GM19467 (cell line): ENCODE data around the gene GATAD2B.

ENCODE experiments used
- ATAC-seq: cut with Tn5 transposase; IDR thresholded peaks from one replicate; pipeline ENCODE4 v1.9.1; 2021; ENCODE audit warnings: mild to moderate bottlenecking, moderate library complexity; ENCODE audit not compliant: unreplicated experiment

The GATAD2B gene

DNA sequence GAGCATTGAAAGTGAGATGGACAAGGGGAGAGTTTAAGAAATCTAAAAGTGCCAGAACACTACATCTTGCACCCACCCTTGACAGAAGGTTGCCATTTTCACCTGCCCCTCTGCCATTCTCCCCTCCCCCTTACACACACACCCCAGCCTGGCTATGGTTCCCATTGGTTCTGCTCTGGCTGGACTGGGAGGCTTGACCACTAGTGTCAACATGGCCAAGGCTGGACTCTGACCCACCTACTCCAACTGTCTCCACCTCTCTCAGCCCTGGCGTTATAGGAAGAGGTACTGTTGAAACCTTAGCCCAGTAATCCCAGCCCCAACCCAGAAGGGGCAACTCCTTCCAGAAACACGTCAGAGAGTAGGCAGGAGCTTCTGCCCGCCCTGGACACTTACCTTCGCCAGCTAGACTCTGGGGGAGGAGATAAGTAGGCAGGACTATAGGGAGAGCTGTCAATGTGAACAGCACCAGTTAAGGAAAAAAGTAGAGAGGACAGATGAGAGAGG, 31.1 kb upstream of the GATAD2B start:
- ATAC-seq, result no peak

DNA sequence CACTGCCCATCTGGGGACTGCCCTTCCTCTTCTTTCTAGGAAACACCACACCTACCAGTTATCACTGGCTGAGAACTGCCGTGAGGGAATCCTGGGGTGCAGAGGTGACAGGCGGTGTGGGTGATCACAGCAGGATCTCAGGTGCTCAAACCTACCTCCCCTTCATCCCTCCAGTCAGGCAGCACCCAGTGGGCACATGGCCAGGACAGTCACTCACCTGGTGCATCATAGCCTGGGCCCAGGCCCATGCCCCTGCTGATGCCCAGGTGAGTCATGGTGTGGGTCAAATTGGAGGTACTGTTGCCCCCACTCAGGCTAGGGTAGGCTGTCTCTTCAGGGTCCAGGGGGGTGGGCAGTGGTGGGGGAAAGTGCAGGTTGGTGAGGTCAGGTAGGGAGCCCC, 29.0 kb upstream of the GATAD2B start:
- no peak for ATAC-seq

DNA sequence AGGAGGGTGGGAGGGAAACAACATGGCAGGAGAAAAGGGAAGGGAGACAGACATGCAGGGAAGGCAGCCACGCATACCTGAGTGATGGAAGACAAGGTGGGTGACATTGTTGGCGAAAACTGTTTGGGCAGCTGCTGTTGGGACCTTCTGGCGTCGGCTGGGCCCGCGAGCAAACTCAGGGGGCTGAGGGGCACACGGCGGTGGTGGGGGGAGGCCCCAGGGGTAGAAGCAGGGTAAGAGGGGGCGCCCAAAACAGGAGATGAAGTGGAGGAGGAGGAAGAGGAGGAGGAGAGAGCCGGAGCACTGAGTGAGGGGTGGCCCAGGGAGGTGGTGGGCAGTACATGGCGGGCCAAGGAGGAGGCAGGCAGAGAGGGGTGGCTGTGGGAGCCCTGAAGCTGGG, 28.4 kb upstream of the GATAD2B start:
- no peak for ATAC-seq

DNA sequence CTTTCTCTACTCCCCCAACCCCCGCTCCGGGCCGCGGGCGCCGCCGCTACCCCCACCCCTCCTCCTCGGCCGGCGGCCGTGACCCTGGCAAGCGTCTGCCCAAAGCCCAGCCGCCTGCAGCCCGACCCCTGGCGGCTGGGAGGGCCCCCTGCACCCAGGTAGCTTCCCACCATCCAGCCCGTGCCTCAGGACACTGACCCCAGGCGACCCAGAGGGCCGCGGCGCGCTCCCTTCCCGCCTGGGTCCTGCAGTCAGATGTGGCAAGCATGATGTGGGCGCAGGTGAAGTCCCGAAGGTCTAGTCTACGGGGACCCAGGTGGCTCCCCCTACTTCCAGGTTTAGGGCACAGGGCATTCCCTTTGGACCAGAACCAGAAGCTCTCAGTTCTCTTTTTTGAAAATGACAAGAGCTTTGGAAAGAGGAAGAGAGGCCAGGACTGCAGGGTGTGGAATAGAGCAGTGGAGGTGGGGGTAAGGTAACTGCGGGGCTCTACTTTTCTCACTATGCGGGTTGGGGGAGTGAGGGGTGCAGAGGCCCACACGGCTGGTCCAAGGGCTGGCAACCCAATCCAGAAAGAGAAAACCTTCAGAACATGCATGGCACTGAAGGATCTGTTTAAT, 24.0 kb upstream of the GATAD2B start, which contains the start of gene DENND4B:
DENND4B (minus strand) TSS at position 97 of the 620 bp plus-strand sequence. CDS start 2,344 bp downstream, outside the sequence.
- ATAC-seq, result peak; percentile 62

DNA sequence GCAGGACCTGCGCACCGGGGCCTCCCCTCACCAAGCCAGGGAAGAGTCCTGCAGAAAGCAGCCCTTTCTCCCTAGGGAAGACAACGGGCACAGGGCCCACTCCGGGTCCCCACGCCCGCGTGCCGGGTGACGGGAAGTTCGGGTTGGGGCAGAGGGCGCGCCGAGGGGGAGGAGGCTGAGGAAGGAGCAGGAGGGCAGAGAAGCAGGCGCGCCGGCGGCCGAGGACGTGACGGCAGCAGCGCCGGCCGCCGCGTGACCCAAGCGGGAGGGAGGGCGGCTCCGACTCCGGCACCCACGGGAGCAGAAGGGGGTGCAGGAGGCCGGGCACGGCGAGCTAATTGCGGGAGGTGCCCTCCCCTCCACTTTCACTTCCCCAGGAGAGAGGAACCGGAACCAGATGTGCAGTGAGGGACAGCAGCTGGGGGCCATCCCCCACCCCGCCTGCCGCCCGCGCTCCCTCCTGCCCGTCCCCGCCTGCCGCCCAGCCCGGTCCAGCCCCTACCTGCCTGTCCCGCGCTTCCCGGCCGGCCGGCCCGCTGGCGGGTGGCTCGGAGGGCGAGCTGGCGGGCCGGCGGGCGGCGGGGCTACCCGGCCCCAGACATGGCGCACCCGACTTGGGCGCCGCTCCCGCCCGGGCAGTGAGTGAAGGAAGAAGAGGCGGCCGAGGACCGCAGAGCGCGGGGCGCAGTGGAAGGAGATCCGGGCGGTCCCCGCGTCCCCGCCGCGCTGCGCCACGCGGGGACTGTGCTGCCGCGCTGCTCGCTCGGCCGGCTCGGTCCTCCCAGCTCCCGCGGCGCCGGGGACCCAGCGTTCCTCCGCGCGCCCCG, 23.2 kb upstream of the GATAD2B start:
- ATAC-seq, result peak; percentile 53

DNA sequence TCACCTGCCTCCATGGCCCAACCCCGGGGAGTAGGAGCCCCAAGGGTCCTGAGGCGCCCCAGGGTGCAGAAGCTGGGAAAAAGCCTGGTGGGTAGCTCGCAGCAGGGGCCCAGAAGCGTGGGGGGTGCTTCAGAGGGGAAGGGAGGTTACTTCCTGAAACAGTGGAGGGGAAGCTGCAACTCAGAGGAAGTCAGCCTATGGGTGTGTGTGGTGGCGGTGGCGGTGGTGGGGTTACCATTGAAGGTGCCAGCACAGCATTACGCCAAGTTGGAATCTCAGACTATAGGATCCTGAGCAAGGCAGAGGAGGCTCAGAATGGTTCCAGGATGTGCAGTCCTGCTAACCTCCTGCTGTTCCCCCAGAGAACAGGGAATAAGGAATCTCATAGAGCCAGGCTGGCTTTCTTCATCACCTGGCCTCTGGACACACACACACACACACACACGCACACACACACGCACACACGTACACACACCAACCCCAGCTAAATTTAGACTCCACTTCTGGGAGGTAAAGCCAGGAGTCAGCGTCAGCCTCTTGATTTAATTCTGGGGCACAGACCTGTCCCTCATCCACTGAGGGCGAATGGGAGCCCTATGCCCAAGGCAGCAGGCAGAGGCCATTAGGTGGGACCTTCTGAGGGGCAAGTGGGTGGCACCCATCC, 22.5 kb upstream of the GATAD2B start:
- no peak for ATAC-seq

DNA sequence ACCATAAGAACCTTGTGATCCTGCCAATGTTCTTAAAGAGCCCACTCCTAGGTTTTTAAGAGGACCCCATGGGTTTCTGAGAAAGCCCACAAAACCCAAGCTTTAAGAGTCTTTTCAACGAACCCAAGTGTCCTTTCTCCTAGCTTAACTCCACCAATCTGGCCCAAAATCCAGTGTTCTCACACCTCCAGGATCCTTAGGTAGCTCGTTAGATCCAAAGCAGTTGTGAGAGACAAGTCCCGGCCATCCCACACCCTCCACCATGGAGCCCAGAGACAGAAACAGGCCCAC, 22.0 kb upstream of the GATAD2B start:
- ATAC-seq, result no peak

DNA sequence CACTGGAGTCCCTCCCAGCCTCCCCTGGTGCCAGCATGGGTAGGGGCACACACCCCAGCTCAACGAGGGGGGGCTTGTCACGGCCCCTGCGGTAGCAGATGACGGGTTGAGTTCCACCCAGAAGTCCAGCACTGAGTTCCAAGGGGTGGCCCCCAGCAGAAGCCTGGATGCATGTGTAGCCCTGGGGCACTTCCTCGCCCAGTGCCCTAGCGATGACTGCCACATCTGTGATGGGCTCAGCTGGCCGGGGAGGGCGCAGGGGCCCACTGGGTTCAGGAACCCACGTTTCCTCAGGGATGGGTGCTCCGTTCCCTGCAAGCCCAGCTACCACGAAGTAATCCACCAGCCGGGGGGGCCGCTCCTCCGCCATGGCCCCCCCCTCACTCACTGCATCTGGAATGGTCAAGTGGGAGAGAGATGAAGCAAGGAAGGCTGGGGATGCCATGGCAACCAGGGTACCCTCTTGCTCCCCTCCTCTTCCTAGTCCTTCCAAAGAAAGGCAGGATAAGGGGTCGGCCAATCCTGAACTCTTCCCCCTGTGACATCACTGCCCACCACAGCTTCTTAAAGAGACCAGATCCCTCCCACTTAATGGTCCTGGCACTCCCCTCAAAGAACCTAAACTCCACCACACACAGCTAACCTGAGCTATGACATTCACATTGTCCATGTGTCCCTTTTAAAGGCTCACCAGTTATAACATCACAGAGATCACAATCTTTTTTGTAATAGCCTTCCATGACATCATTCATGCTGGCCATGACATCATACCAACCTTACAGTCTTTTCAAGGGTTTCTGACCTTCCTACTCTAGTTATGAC, 21.4 kb upstream of the GATAD2B start:
- ATAC-seq, result no peak

DNA sequence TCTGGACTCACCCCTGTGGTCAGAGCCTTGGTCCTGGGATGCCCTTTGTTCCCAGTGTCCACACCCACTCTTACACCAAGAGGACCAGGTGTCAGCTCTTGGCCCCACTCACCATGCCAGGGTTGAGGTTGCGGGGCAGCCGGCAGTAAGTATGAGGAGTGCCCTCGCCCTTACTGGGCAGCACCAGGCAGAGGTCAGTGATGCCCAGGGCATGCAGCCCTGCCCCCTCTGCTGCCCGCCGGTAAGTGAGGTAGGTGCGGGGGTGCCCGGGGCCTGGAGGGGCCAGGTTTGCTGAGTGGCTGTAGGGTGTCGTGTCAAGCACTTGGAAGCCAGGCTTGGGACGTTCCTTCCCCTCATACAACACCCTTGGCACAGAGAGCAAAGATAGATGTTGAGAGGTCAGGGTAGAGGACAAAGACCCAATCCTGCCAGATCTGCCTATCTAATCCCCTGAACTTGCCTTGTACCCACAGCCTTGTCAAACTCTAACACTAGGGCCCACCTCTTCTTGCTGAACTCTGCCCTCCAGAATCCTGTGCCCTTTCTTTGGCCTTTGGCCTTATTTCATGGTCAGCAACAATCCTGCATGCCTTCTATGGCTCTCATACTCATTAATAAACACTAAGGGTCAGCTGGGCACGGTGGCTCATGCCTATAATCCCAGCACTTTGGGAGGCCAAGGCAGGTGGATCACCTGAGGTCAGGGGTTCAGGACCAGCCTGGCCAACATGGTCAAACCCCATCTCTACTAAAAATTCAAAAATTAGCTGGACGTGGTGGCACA, 20.2 kb upstream of the GATAD2B start:
- ATAC-seq, result no peak

DNA sequence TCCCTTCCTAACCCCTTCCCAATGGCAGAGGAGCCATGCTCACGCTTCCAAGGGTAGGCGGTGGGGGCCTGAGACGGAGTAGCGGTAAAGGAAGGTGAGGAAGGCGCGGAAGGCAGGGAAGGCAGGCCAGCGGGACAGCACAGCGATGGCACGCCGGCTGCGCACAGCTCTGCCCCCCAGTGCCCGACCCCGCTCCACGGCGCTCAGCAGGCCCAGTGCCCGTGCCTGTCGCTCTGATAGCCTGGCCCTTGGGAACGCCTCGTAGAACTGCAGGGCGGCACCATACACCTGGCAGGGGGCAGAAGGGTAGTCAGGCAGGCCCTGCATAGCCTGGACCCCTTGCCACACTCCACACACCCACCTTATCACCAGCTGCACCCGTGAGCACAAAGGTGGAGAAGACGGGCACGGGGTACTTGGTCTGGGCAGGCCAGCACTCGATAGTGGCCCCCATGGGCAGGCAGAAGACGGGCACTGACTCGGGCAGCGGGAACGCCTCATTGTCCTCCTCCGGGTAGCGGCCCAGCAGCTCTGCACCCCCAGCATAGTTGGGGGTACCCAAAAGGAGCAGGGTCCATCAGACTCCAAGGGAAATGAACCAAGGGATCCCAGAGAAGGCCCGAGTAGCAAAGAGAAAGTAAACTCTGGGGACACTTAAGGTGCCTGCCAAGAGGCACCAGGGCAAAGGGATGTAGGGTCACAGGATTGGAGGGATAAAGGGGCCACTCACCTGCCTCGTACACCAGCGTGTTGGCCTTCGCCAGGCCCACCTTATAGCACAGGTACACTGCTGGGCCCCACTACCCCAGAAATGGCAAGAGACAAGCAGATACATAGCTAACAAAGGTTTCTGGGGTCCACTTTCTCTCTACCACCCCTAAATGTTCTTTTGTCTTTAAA, 19.3 kb upstream of the GATAD2B start:
- ATAC-seq, result no peak

DNA sequence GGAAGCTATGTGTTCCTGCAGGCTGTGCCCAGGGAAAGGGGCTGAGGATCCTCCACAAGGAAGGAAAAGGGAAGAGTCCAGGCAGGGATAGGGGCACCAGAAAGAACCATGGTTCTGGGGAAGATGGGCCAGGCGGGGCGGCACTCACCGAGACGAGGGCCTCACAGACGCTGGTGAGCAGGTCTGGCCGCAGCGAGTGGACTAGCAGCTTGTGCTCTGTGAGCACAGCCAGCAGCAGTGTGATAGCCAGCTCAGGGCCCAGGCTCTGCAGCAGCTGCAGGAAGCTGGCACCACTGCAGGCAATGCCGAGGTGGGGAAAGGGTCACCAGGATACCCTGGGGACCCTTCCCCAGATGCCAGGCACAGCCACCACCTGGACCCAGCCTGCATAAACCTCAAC, 18.0 kb upstream of the GATAD2B start:
- no peak for ATAC-seq

DNA sequence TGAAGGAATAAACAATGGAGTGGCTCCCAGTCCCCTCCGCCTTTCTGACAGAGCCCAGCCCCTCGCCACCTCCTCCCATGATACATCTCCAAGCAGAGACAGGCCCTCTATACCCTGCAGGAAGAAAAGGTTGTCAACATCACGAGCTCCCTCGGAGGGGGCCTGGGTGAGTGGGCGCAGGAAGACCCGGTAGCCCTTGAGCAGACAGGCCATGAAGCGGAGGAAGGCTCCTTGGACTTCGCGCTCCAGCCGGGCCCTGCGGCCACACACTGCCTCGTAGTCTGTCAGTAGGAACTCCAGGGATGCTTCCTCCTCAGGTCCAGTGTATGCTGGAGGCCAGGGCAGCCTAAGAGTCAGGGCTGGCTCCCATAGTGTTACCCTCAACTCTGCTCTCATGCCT, 16.7 kb upstream of the GATAD2B start:
- ATAC-seq, result no peak

DNA sequence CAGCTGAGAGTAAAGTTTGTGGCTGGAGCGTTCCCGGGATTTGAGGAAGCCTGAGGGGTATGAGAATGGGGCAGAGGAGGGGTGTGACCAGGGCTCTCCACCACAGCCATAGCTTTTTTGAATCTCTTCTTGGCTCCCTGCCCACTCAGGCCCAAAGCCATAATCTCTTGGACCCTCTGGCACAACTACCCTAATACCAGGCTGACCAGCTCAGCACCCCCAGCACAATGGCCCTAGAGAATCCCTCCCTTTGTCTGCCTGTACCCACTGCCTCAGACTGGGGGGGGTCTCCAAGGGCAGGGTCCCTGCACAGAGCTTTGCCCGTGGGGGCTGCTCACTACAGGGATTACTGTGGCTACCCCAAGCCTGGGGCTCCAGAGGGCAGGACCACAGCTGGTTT, 16.2 kb upstream of the GATAD2B start:
- ATAC-seq, result no peak

DNA sequence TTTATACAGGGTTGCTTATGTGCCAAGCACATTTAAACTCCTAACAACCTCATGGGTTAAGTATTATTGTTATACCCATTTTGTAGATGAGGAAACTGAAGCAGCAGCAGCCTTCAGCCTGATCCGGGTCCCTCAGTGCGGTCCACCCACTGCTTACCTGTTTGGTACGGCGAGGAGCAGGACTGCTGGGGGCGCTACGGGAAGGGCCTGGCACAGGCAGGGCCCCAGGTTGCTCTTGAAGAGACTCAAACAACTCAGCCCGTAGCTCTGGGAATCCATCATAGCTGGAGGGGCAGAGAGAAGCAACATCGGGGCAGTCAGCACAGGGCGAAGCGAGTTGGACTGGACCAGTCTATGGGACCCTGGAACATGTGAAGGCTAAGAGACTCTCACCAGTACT, 14.6 kb upstream of the GATAD2B start:
- no peak for ATAC-seq

DNA sequence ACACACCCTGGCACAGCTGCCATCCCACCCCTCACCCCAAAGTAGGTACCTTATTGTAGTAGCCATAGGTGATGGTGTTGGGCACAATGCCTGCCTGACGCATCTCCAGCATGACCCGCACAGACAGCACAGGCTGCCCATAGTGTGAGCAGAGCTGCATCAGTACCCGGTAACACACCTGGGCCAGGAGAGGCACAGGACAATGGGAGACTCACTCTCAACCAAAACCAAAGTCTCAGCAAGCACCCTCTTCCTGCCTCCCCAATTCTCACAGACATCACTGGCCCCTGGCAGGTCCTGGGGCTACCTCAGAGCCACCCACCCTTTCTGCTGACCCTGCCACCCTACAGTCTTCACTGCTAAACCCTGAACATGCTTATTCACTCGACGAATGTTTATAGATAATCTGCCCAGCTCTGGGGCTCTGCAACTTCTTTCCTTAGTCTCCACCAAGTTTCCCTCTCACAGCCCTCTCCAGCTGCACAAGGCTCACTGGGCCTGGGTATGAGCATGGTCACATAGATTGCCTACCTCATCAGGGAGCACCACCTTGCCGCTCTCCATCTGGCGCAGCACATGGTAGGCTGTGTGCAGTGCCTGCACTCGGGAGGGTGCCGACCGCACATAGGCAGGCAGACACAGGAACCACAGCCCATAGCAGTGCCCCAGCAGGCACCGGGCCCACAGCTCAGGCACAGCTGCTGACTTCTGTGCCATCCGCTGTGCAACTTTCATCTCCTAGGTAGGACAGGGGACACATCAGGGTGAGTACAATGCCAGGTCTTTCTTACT, 13.4 kb upstream of the GATAD2B start:
- no peak for ATAC-seq

DNA sequence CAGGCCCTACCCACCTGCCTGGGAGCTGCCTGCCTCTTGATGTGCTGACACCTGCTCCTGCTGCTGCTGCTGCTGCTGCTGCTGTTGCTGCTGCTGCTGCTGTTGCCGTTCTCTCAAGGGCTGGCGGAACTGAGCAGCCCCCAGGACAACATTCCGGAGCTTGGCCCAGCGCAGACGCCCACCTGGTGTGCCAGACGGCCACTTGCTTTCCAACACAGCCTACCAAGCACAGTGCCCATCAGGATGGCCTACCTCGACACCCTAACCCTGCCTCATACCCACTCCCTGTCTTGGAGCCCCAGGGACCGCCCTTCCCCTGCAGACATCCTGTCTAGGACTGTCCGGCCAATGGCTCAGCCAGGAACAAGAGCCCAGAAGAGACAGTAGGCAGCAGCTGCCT, 12.0 kb upstream of the GATAD2B start:
- ATAC-seq, result no peak

DNA sequence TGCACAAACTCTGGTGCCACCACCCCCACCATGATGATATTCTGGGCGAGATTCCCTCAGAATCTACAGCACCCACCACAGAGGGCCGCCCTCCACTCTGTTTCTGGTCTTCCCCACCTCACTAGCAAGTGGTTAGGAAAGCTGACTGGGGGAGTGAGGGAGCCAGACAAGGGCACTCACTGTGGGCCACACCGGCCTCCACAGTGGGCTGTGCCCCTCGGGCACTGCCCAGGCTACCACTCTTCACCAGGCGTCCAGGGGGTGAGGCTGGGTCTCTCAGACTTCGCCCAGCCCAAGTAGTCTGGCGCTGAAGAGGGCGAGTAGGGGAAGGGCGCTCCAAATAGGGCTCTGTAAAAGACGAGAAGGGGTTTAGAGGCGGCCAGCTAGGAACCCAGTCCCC, 11.2 kb upstream of the GATAD2B start:
- ATAC-seq, result no peak

DNA sequence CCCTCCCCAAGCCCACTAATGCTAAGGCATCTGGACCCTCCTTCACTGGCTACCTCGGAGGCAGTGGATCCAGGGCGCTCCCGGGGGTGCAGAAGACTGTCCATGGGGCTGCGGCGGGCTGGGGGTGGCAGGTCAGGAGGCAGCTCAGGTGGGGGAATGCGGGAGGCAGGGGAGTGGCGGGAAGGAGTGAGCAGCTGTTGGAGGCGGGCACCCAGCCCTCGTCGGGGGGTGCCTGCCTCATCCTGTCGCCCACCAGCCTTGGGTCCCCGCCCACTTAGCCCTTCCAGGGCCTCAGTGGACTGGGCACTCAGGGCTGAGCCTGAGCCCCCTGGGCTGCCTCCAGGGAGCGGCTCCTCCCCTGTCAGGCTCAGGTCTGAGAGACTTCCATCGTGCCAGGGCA, 10.7 kb upstream of the GATAD2B start:
- no peak for ATAC-seq
